ENCODE results near the gene PROZ.

DNA sequence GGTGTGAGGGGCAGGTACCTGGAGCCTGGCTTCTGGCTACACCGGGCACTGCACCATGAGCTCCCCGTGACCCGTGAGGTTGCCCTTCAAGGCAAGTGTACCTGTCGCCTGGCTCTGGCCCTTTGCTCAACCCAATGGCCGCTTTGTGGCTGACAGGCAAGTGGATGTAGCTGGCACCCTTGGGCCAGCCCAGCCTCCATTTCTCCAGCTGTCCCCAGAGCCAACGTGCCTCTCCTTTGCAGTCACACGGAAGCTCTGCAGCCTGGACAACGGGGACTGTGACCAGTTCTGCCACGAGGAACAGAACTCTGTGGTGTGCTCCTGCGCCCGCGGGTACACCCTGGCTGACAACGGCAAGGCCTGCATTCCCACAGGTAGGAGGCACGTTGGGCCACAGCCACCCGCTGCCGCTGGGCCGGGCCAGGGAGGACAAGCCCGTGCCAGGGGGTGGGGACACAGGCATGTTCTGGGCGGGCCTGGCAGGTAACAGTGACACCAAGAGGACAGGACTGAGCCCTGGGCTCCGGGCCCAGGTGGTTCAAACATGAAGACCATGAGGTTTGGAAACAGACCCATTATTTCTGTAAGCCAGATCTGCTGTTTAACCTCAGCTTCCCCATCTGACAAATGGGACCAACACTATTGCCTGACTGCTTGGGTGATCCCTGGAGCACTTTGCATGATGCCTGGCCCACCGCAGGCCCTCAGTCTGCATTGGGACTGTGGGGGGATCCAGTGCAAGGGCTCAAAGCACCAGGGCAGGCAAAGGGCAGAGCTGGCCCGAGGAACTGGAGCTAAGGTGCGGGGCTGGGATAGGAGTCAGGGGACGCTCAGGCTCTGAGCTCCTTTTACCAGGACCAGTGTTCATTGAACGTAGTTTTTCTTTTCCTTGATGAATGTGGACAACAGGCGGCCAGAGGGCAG lies 17.5 kb upstream of the PROZ start:
- TF ChIP-seq POLR2A (IDR thresholded peaks at IDR 0.05; ENCODE audit: low read length), result no peak
- TF ChIP-seq GATA1 (IDR thresholded peaks at IDR 0.05; ENCODE audit: low read depth, low read length), result no peak
